Thoracic aorta (tissue), 2 donors: ENCODE results near the gene ZNF280A. TPM values are rescaled to one million over a fixed set of nuclear protein-coding genes. Genes with fewer than 3 reads are reported as not detected.
"Not testable (repeated sequence)": the region's sequence is repeated elsewhere in the genome, so short reads cannot be mapped to it uniquely, and the experiment has no call there.

Experiments used
- ATAC-seq: fragments of 150-250 bp; one replicate; pipeline ENCODE4 v1.8.0; 2017; ENCODE audit warnings: low read depth; ENCODE audit not compliant: insufficient number of reproducible peaks, low FRiP score
- DNase-seq: peaks from one replicate; pipeline ENCODE4 v3.0.0-alpha.2; 2020; ENCODE audit warnings: low spot score
- H3K27ac ChIP-seq, 2 donors: fragments of 200-600 bp; sonication (generic); 1 replicate in 1 of 2; 2 replicates in 1 of 2; pipeline ENCODE4 v1.5.1; 2016; ENCODE audit warnings: mild to moderate bottlenecking in 2 of 2, moderate library complexity in 2 of 2
- H3K27me3 ChIP-seq: fragments of 200-600 bp; sonication (generic); replicated peaks from 2 replicates; pipeline ENCODE4 v1.6.0; 2016; ENCODE audit warnings: mild to moderate bottlenecking; ENCODE audit not compliant: insufficient read depth
- H3K36me3 ChIP-seq: fragments of 200-600 bp; sonication (generic); one replicate; pipeline ENCODE4 v1.5.1; 2016
- H3K4me1 ChIP-seq, 2 donors: fragments of 200-600 bp; sonication (generic); 1 replicate in 1 of 2; 2 replicates in 1 of 2; pipeline versions ENCODE4 v1.5.1 to v1.6.0; 2016; ENCODE audit warnings: low read depth in 2 of 2, mild to moderate bottlenecking in 1 of 2; ENCODE audit not compliant: control insufficient read depth in 1 of 2
- H3K4me3 ChIP-seq: fragments of 200-600 bp; sonication (generic); 2 replicates; pipeline ENCODE4 v1.5.1; 2016; ENCODE audit warnings: mild to moderate bottlenecking
- H3K9me3 ChIP-seq: fragments of 200-600 bp; sonication (generic); 2 replicates; pipeline ENCODE4 v1.5.1; 2016
- CTCF ChIP-seq: fragments of 200-600 bp; sonication (generic); IDR thresholded peaks from one replicate; pipeline ENCODE4 v1.5.1; 2019; ENCODE audit warnings: antibody characterized with exemption
- total RNA-seq, 2 donors: library from RNA; depleted of rRNA; stranded (reverse); fragments of >200 nt; gene quantifications; one replicate each; pipeline versions ENCODE4 v1.1.0 to v1.2.3, GENCODE V29; 2016

Gene ZNF280A
- total RNA-seq, 2 donors from 2014 or later = not detected

DNA sequence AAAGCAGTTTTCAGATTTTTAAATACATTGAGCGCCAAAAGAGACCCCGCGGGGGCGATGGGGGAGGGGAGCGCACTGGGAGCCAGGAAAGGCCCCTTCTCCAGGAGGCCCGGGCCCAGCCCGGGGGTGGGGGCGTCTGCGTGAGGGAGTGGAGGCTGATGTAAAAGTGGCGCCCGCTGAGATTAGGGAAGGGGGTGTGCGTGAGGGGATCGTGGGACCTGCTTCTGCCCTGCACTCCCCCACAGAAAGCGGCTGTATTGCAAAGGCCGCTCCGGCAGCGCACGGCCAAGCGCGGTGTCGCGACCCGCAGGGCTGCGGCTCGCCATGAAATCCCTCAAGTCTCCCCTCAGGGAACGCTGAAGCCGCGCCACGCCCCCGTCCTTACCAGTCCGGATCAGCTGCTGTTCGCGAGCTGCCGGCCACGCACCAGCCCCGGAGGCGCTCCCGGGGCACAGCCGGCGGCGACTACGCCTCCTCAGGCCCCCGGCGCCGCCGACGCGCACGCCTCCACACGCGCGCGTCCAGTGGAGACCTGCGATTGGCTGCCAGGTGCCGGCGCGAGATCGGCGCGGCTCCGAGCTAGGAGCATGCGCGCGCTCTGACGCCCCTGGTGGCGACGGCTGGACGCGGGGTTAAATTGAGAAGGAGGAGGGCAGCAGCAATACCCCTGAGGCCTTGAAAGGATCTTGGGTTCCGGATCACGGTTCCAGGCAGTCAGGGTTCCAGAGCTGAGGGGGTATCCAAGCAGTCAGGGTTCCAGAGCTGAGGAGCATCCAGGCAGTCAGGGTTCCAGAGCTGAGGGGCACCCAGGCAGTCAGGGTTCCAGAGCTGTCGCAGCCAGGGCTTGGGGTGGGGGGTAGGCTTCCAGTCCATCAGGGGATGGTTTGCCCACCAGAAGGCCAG is 11.5 kb downstream of the ZNF280A start, which contains the start of gene ZNF280B:
Gene ZNF280B, minus strand, starts transcription at position 469 of the 903 bp plus-strand sequence. CDS start 19,344 bp downstream, outside the sequence.
- no peaks in the 10 kb centered on the region for H3K27me3 ChIP-seq
- H3K36me3 ChIP-seq = no peaks in the 10 kb centered on the region
- peak within 1 kb of the TSS; percentile 57 for H3K4me3 ChIP-seq
- TF ChIP-seq CTCF = no peak
- peaks cover 11% of the 10 kb centered on the region for H3K9me3 ChIP-seq
- ATAC-seq (no peak), DNase-seq (no peak)
- no peaks in the 10 kb centered on the region for H3K4me1 ChIP-seq
- H3K27ac ChIP-seq = no peak within 1 kb of the TSS

GRCh38 chr22:22507743-22508273 is 12.3 kb downstream of the ZNF280A start:
- no peak for TF ChIP-seq CTCF
- DNase-seq (no peak), ATAC-seq (no peak)
- Histone ChIP-seq H3K9me3 (peaks cover 11% of the 10 kb centered on the region), H3K27ac (no peak overlapping the region), H3K4me3 (peak overlapping the region; percentile 57), H3K36me3 (no peaks in the 10 kb centered on the region), H3K4me1 (no peaks in the 10 kb centered on the region), H3K27me3 (no peaks in the 10 kb centered on the region)

- no peak for ATAC-seq
- DNase-seq = no peak
- H3K27ac ChIP-seq = no peak overlapping the region
- TF ChIP-seq CTCF = no peak
- no peaks in the 10 kb centered on the region for H3K36me3 ChIP-seq
- no peaks in the 10 kb centered on the region for H3K4me1 ChIP-seq
- peaks cover 11% of the 10 kb centered on the region for H3K9me3 ChIP-seq
- H3K4me3 ChIP-seq = no peak overlapping the region
- H3K27me3 ChIP-seq = no peaks in the 10 kb centered on the region
Observed at GRCh38 chr22:22506736-22507135, 13.3 kb downstream of the ZNF280A start.

DNA sequence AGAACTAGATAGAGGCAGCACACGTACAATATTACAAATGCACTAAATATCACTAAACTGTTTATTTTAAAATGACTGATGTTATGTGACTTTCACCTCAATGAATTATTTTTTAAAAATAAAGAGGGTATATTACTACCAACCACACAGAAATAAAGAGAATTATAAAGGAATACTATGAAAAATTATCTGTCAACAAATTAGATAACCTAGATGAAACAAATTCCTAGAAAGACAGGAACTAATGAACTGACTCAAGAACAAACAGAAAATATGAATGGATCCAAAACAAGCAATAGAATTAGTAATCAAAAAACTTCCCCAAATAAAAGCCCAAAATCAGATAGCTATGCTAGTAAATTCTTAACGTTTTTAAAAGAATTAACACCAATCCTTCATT is 21.8 kb downstream of the ZNF280A start:
- no peak for TF ChIP-seq CTCF
- H3K9me3 ChIP-seq = no peaks in the 10 kb centered on the region
- no peak overlapping the region for H3K4me3 ChIP-seq
- no peak overlapping the region for H3K27ac ChIP-seq
- DNase-seq = no peak
- no peaks in the 10 kb centered on the region for H3K4me1 ChIP-seq
- no peaks in the 10 kb centered on the region for H3K27me3 ChIP-seq
- no peak for ATAC-seq
- H3K36me3 ChIP-seq = no peaks in the 10 kb centered on the region

- not testable (repeated sequence) for ATAC-seq, H3K36me3 ChIP-seq, H3K4me3 ChIP-seq, H3K9me3 ChIP-seq, H3K27ac ChIP-seq, DNase-seq, H3K27me3 ChIP-seq, H3K4me1 ChIP-seq
Observed at GRCh38 chr22:22491589-22491988, 28.5 kb downstream of the ZNF280A start.
